OCI-LY1 (cell line): ENCODE measurements around the gene RABGAP1L.

Experiments
- H2AFZ ChIP-seq: fragments of 200-600 bp; sonication (generic), shearing (Covaris generic); 2 replicates; pipeline ENCODE4 v1.6.0; 2014; ENCODE audit warnings: antibody characterized with exemption, mild to moderate bottlenecking, low read length
- H3F3A ChIP-seq: fragments of 200-600 bp; sonication (generic), shearing (Covaris generic); 2 replicates; pipeline ENCODE4 v1.6.0; 2014; ENCODE audit warnings: mild to moderate bottlenecking, antibody characterized with exemption, low read length, moderate library complexity; ENCODE audit not compliant: insufficient read depth
- H3K27ac ChIP-seq: fragments of 200-600 bp; sonication (generic); 2 replicates; pipeline ENCODE4 v1.5.1; 2014; ENCODE audit warnings: low read length, mixed run types, mild to moderate bottlenecking, low read depth; ENCODE audit not compliant: poor library complexity, severe bottlenecking
- H3K27me3 ChIP-seq: fragments of 200-600 bp; sonication (generic); 2 replicates; pipeline ENCODE4 v1.6.0; 2014; ENCODE audit warnings: antibody characterized with exemption, mild to moderate bottlenecking, low read length, moderate library complexity; ENCODE audit not compliant: insufficient read depth
- H3K36me3 ChIP-seq: fragments of 200-600 bp; sonication (generic); 2 replicates; pipeline ENCODE4 v1.6.1; 2014; ENCODE audit warnings: mild to moderate bottlenecking, antibody characterized with exemption, low read length, moderate library complexity, mixed read lengths; ENCODE audit not compliant: insufficient read depth
- H3K4me1 ChIP-seq: fragments of 200-600 bp; sonication (generic); 2 replicates; pipeline ENCODE4 v1.5.1; 2014; ENCODE audit warnings: mild to moderate bottlenecking, low read length, moderate library complexity; ENCODE audit not compliant: insufficient read depth, severe bottlenecking
- H3K4me2 ChIP-seq: fragments of 200-600 bp; sonication (generic), shearing (Covaris generic); 2 replicates; pipeline ENCODE4 v1.6.1; 2014; ENCODE audit warnings: low read length
- H3K4me3 ChIP-seq: fragments of 200-600 bp; sonication (generic); 2 replicates; pipeline ENCODE4 v1.5.1; 2014; ENCODE audit warnings: low read length, low read depth, mild to moderate bottlenecking, mixed read lengths; ENCODE audit not compliant: poor library complexity, severe bottlenecking
- H3K79me2 ChIP-seq: fragments of 200-600 bp; shearing (Covaris generic); 2 replicates; pipeline ENCODE4 v1.6.1; 2016; ENCODE audit warnings: mixed run types, low read length, mixed read lengths; ENCODE audit not compliant: insufficient read depth
- H3K9ac ChIP-seq: fragments of 200-600 bp; sonication (generic), shearing (Covaris generic); 2 replicates; pipeline ENCODE4 v1.6.1; 2014; ENCODE audit warnings: mild to moderate bottlenecking, low read length, mixed read lengths
- H3K9me2 ChIP-seq: fragments of 200-600 bp; sonication (generic), shearing (Covaris generic); 2 replicates; pipeline ENCODE4 v1.6.1; 2014; ENCODE audit warnings: low read depth, mild to moderate bottlenecking, low read length, mixed read lengths
- H3K9me3 ChIP-seq: fragments of 200-600 bp; shearing (Covaris generic); 2 replicates; pipeline ENCODE4 v1.6.1; 2014; ENCODE audit warnings: low read length, mixed read lengths
- H4K20me1 ChIP-seq: fragments of 200-600 bp; sonication (generic), shearing (Covaris generic); 2 replicates; pipeline ENCODE4 v1.6.0; 2016; ENCODE audit warnings: mild to moderate bottlenecking, low read length; ENCODE audit not compliant: insufficient read depth
- EZH2 ChIP-seq: fragments of 200-600 bp; sonication (generic), shearing (Covaris generic); IDR thresholded peaks from 2 replicates; pipeline ENCODE4 v1.8.0; 2017; ENCODE audit warnings: borderline replicate concordance, mixed run types, mild to moderate bottlenecking, antibody characterized with exemption, low read length, moderate library complexity, mixed read lengths
- TF ChIP-seq, protein P1 (sequence below): fragments of 200-600 bp; sonication (generic), shearing (Covaris generic); IDR thresholded peaks from 2 replicates; pipeline ENCODE4 v1.5.1; 2017; ENCODE audit warnings: mild to moderate bottlenecking, antibody characterized with exemption, low read length, moderate library complexity, mixed read lengths

Gene RABGAP1L

DNA sequence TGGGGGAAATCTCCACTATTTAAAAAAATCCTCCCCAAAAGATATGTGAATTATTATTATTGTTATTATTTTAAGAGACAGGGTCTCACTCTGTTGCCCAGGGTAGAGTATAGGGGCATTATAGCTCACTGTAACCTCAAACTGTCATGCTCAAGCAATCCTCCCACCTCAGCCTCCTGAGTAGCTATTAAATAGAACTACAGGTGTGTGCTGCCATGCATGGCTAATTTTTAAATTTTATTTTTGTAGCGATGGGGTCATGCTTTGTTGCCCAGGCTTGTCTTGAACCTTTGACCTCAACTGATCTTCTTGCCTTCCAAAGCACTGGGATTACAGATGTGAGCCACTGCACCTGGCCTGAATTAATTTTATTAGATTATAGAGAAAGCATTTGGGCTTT is 116.8 kb downstream of the RABGAP1L start:
- Histone ChIP-seq H3K27me3 (no peaks in the 10 kb centered on the region), H3F3A (no peaks in the 10 kb centered on the region; the same call in 1 of the 2 replicates), H3K79me2 (peaks cover 4% of the 10 kb centered on the region; the same call in 1 of the 2 replicates), H3K9me2 (no peaks in the 10 kb centered on the region), H3K36me3 (peaks cover 37% of the 10 kb centered on the region), H2AFZ (no peak overlapping the region), H3K4me2 (peak overlapping the region; percentile 40), H3K9me3 (no peaks in the 10 kb centered on the region), H3K4me3 (peak overlapping the region; percentile 49), H3K4me1 (peaks cover 87% of the 10 kb centered on the region), H3K9ac (peak overlapping the region; percentile 47), H4K20me1 (no peaks in the 10 kb centered on the region), H3K27ac (peak overlapping the region; percentile 94)
- TF ChIP-seq EZH2: no peak
- TF ChIP-seq, protein P1, sequence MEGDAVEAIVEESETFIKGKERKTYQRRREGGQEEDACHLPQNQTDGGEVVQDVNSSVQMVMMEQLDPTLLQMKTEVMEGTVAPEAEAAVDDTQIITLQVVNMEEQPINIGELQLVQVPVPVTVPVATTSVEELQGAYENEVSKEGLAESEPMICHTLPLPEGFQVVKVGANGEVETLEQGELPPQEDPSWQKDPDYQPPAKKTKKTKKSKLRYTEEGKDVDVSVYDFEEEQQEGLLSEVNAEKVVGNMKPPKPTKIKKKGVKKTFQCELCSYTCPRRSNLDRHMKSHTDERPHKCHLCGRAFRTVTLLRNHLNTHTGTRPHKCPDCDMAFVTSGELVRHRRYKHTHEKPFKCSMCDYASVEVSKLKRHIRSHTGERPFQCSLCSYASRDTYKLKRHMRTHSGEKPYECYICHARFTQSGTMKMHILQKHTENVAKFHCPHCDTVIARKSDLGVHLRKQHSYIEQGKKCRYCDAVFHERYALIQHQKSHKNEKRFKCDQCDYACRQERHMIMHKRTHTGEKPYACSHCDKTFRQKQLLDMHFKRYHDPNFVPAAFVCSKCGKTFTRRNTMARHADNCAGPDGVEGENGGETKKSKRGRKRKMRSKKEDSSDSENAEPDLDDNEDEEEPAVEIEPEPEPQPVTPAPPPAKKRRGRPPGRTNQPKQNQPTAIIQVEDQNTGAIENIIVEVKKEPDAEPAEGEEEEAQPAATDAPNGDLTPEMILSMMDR: no peak

GRCh38 chr1:174284052-174284451 is 124.7 kb downstream of the RABGAP1L start:
- no peak overlapping the region for H3K4me3 ChIP-seq
- H3K4me2 ChIP-seq: no peak overlapping the region
- peaks cover 98% of the 10 kb centered on the region for H3K36me3 ChIP-seq
- H3F3A ChIP-seq: no peaks in the 10 kb centered on the region
- no peak overlapping the region for H2AFZ ChIP-seq
- H3K4me1 ChIP-seq: peaks cover 10% of the 10 kb centered on the region
- no peaks in the 10 kb centered on the region for H4K20me1 ChIP-seq
- H3K9me2 ChIP-seq: no peaks in the 10 kb centered on the region
- H3K27ac ChIP-seq: no peak overlapping the region
- no peaks in the 10 kb centered on the region for H3K27me3 ChIP-seq
- no peak overlapping the region for H3K9ac ChIP-seq
- TF ChIP-seq, protein P1: no peak
- no peak for TF ChIP-seq EZH2
- H3K79me2 ChIP-seq: peaks cover 14% of the 10 kb centered on the region; the same call in 1 of the 2 replicates
- H3K9me3 ChIP-seq: 0 out of 2 replicates have a peak, but pooled peaks cover 4% of the 10 kb centered on the region

DNA sequence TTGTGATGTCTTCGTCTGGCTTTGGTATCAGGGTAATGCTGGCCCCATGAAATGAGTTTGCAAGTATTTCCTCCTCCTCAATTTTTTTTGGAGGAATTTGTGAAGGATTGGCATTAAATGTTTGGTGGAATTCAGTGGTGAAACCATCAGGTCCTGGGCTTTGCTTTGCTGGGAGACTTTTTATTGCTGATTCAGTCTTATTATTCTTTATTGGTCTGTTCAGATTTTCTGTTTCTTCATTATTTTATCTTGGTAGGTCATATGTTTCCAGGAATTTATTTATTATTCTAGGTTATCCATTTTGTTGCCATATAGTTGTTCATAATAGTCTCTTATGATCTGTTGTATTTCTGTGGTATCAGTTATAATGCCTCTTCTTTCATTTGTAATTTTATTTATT is 126.7 kb downstream of the RABGAP1L start:
- peaks cover 98% of the 10 kb centered on the region for H3K36me3 ChIP-seq
- no peak for TF ChIP-seq EZH2
- TF ChIP-seq, protein P1: no peak
- no peak overlapping the region for H3K4me2 ChIP-seq
- H3K79me2 ChIP-seq: peaks cover 14% of the 10 kb centered on the region; the same call in 1 of the 2 replicates
- no peaks in the 10 kb centered on the region for H3K9me2 ChIP-seq
- peaks cover 6% of the 10 kb centered on the region; the same call in 1 of the 2 replicates for H3K9me3 ChIP-seq
- H2AFZ ChIP-seq: no peak overlapping the region
- H3K4me1 ChIP-seq: no peaks in the 10 kb centered on the region
- H3K9ac ChIP-seq: no peak overlapping the region
- no peaks in the 10 kb centered on the region for H3K27me3 ChIP-seq
- H3F3A ChIP-seq: no peaks in the 10 kb centered on the region
- H3K27ac ChIP-seq: no peak overlapping the region
- H4K20me1 ChIP-seq: no peaks in the 10 kb centered on the region
- no peak overlapping the region for H3K4me3 ChIP-seq
